Smooth muscle cell (in vitro differentiated cells): ENCODE measurements around the gene SPSB3. TPM values are rescaled to one million over a fixed set of nuclear protein-coding genes. Genes with fewer than 3 reads are reported as not detected.

Experiments
- DNase-seq: peaks from one replicate; lab custom pipeline; 2025; ENCODE audit not compliant: unreplicated experiment; lab: John Stamatoyannopoulos, UW
- H2AFZ ChIP-seq: fragments of 200-600 bp; sonication (generic); 2 replicates; pipeline ENCODE4 v1.6.0; 2016; ENCODE audit warnings: antibody characterized with exemption, low read depth, mild to moderate bottlenecking
- H3F3A ChIP-seq: fragments of 200-600 bp; sonication (generic); 2 replicates; pipeline ENCODE4 v1.6.0; 2017; ENCODE audit warnings: antibody characterized with exemption, low read depth
- H3K27ac ChIP-seq: fragments of 200-600 bp; sonication (generic); 2 replicates; pipeline ENCODE4 v1.5.1; 2016; ENCODE audit warnings: low read depth, mild to moderate bottlenecking
- H3K27me3 ChIP-seq: fragments of 200-600 bp; sonication (generic); 2 replicates; pipeline ENCODE4 v1.6.1; 2016; ENCODE audit warnings: low read depth, mild to moderate bottlenecking
- H3K36me3 ChIP-seq: fragments of 200-600 bp; sonication (generic); 2 replicates; pipeline ENCODE4 v1.5.1; 2016; ENCODE audit warnings: low read depth
- H3K4me1 ChIP-seq: fragments of 200-600 bp; sonication (generic); 2 replicates; pipeline ENCODE4 v1.5.1; 2016; ENCODE audit warnings: low read depth
- H3K4me2 ChIP-seq: fragments of 200-600 bp; sonication (generic); 2 replicates; pipeline ENCODE4 v1.6.0; 2016; ENCODE audit warnings: mild to moderate bottlenecking
- H3K4me3 ChIP-seq: fragments of 200-600 bp; sonication (generic); 2 replicates; pipeline ENCODE4 v1.5.1; 2016; ENCODE audit warnings: mild to moderate bottlenecking
- H3K79me2 ChIP-seq: fragments of 200-600 bp; sonication (generic); 2 replicates; pipeline ENCODE4 v1.6.0; 2016; ENCODE audit warnings: low read depth, mild to moderate bottlenecking
- H3K9ac ChIP-seq: fragments of 200-600 bp; sonication (generic); 2 replicates; pipeline ENCODE4 v1.6.0; 2016; ENCODE audit warnings: low read depth
- H3K9me3 ChIP-seq: fragments of 200-600 bp; sonication (generic); replicated peaks from 2 replicates; pipeline ENCODE4 v1.5.1; 2016; ENCODE audit warnings: low read depth
- H4K20me1 ChIP-seq: fragments of 200-600 bp; sonication (generic); 2 replicates; pipeline ENCODE4 v1.6.0; 2016; ENCODE audit warnings: low read depth
- WGBS: methylation state at CpG from one replicate; pipeline ENCODE4 v1.1.7; 2016; ENCODE audit warnings: low lambda C conversion rate; 5-methylcytosine and 5-hydroxymethylcytosine counted together
- polyA plus RNA-seq: library from polyadenylated mRNA; unstranded; fragments of >200 nt; fragmentation: Nextera tagmentation; extraction: Ambion mirVana; gene quantifications from 2 replicates; pipeline ENCODE4 v1.2.1, GENCODE V29; 2016
- total RNA-seq: library from RNA; depleted of rRNA; stranded (reverse); fragments of >200 nt; gene quantifications from 2 replicates; pipeline ENCODE4 v1.2.3, GENCODE V29; 2014
- TF ChIP-seq, protein P1 (sequence below): fragments of 200-600 bp; sonication (generic); IDR thresholded peaks from 2 replicates; pipeline ENCODE4 v1.5.1; 2017; ENCODE audit warnings: borderline replicate concordance, mild to moderate bottlenecking, antibody characterized with exemption; ENCODE audit not compliant: insufficient read depth, poor library complexity, severe bottlenecking

SPSB3 gene
- total and polyA plus RNA-seq, 2 experiments from 2014 or later = 25.1 to 49.8 TPM

DNA sequence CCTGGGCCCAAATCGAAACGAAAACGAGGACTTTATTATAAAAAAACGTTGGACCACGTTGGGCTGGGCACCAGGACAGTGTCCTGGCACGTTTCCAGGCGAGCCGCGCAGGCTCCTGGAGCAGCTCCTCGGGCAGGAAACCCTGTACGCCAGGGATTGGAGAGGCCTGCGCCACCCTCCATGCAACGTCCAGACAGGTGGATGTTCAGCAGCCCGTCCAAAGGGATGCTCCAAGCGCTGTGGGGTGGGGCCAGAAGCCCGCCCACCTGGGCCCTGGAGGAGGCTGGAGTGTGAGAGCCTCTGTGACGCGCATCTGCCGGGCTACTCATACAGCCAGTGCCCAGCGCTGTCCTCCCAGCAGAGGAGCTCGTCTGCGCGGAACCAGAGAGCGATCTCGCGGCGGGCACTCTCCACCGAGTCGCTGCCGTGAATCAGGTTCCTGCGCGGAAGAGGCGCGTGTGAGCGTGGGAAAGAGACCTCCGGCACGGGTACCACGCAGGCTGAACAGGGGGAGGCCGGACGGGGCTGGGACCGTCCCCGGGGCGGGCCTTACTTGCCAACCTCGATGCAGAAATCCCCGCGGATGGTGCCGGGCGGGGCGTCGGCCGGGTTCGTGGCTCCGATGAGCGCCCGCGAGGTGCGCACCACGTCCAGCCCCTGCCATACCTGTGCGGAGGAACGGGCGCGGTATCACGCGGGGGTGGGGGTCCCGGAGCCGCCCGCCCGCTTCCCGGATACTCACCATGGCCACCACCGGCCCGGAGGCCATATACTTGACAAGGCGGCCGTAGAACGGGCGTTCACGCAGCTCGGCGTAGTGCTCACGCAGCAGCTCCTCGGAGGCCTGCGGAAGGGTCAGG lies 11.8 kb downstream of the SPSB3 start:
- no peaks in the 10 kb centered on the region for H3K36me3 ChIP-seq
- H2AFZ ChIP-seq = no peak overlapping the region
- peaks cover 8% of the 10 kb centered on the region for H3F3A ChIP-seq
- H3K4me2 ChIP-seq = peak overlapping the region; percentile 100
- peak overlapping the region; percentile 27 for H3K27ac ChIP-seq
- 17% methylated on average over 73 of the region's 81 CpGs for WGBS
- peaks cover 20% of the 10 kb centered on the region for H3K4me1 ChIP-seq
- TF ChIP-seq, protein P1, sequence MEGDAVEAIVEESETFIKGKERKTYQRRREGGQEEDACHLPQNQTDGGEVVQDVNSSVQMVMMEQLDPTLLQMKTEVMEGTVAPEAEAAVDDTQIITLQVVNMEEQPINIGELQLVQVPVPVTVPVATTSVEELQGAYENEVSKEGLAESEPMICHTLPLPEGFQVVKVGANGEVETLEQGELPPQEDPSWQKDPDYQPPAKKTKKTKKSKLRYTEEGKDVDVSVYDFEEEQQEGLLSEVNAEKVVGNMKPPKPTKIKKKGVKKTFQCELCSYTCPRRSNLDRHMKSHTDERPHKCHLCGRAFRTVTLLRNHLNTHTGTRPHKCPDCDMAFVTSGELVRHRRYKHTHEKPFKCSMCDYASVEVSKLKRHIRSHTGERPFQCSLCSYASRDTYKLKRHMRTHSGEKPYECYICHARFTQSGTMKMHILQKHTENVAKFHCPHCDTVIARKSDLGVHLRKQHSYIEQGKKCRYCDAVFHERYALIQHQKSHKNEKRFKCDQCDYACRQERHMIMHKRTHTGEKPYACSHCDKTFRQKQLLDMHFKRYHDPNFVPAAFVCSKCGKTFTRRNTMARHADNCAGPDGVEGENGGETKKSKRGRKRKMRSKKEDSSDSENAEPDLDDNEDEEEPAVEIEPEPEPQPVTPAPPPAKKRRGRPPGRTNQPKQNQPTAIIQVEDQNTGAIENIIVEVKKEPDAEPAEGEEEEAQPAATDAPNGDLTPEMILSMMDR = no peak
- no peaks in the 10 kb centered on the region for H3K9me3 ChIP-seq
- DNase-seq = peak; percentile 22
- H3K79me2 ChIP-seq = peaks cover 24% of the 10 kb centered on the region
- H3K9ac ChIP-seq = peak overlapping the region; percentile 54
- no peaks in the 10 kb centered on the region for H3K27me3 ChIP-seq
- H3K4me3 ChIP-seq = peak overlapping the region; percentile 83
- H4K20me1 ChIP-seq = peaks cover 23% of the 10 kb centered on the region

DNA sequence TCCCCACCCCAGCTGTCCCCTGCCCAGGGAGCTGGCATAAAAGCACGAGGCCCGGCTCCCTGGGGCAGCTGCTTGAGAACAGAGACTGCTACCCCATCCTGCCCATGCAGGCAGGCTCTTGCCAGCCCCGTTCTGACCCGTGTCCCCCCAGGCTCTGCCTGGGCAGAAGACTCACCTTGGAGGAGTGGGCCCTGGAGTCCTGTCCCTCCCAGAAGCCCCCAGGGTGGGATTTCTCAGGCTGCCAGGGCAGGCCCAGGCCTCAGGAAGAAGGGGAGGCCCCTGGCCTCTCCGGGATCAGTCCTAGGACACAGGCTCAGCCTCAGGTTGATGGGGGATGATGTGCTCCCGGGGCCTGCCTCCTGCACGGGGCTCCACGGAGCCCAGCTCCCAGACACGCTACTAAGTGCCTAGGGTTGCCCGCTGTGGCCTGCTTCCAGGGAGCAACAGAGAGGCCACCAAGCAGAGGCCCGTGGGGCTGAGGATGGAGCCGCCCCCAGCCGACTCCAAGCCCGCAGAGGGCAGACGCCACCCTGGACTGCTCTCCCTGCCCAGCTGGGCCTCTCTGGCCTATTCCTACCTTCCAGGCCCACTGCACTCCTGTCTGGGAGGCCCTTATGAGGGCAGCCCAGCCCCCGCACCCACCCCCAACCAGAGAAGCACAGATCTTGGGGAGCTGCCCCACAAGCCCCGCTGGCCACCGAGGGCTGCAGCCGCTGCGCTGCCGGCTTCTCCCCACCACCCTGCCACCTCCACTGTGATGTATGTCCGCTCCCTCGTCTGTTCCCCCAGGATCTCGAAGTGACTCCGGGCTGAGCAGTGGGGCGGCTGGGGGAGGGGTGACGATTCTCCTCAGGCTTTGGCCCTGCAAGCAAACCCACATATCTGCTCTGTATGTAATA lies 12.7 kb downstream of the SPSB3 start:
- Histone ChIP-seq H3K4me2 (peak overlapping the region; percentile 100), H3K27me3 (no peaks in the 10 kb centered on the region), H3K36me3 (no peaks in the 10 kb centered on the region), H3K9me3 (no peaks in the 10 kb centered on the region), H3K4me1 (peaks cover 20% of the 10 kb centered on the region), H3K4me3 (peak overlapping the region; percentile 83), H3F3A (peaks cover 8% of the 10 kb centered on the region), H3K79me2 (peaks cover 17% of the 10 kb centered on the region), H3K9ac (no peak overlapping the region), H4K20me1 (peaks cover 23% of the 10 kb centered on the region), H2AFZ (no peak overlapping the region), H3K27ac (peak overlapping the region; percentile 15)
- WGBS = 92% methylated on average over 27 of the region's 27 CpGs
- DNase-seq = no peak
- TF ChIP-seq, protein P1 = no peak

DNA sequence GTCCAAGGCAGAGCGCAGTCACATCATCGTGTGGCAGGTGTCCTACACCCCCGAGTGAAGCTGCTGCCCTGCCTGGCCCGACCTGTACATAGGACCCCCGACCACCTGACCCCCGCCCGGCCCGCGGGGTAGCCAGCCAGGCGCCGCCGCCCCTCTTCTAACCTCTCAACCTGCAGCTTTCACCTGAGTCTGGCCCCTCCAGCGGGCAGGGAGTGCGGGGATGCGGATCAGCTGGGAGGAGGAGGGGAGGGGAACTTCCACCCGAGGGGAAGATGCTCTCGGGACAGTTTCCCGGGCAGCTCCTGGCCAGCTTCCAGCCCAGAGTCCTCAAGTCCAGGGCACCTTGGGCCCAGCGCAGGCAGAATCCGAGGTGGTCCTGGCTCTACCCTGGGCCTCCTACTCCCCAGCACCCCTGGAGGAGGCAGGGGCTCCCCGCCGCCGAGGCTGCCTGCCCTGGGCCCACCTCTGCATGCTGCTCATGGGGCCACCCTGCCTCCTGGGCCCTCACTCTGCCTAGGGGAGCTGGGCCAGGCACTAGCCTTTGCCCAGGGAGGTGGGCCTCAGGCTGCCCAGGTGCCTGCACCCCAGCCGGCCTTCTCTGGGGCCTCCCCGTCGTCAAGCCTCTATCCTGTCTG lies 13.5 kb downstream of the SPSB3 start:
- H3K9ac ChIP-seq = no peak overlapping the region
- TF ChIP-seq, protein P1 = no peak

More for the DNA sequence above, 13.5 kb downstream of the SPSB3 start:
- no peak overlapping the region for H3K4me2 ChIP-seq
- peak overlapping the region; percentile 15 for H3K27ac ChIP-seq
- no peak for DNase-seq
- H3K79me2 ChIP-seq = peaks cover 9% of the 10 kb centered on the region
- no peaks in the 10 kb centered on the region for H3K9me3 ChIP-seq
- H4K20me1 ChIP-seq = peaks cover 16% of the 10 kb centered on the region
- H3F3A ChIP-seq = peaks cover 8% of the 10 kb centered on the region
- no peaks in the 10 kb centered on the region for H3K27me3 ChIP-seq
- no peak overlapping the region for H3K4me3 ChIP-seq
- WGBS = 87% methylated on average over 16 of the region's 26 CpGs
- H3K4me1 ChIP-seq = peaks cover 15% of the 10 kb centered on the region
- no peak overlapping the region for H2AFZ ChIP-seq
- no peaks in the 10 kb centered on the region for H3K36me3 ChIP-seq
